ENCODE results near the gene MKRN1. TPM values are rescaled to one million over a fixed set of nuclear protein-coding genes. Genes with fewer than 3 reads are reported as not detected.

The MKRN1 gene
- total RNA-seq, 2 donors from 2014 or later, result 39.7 to 62.1 TPM

DNA sequence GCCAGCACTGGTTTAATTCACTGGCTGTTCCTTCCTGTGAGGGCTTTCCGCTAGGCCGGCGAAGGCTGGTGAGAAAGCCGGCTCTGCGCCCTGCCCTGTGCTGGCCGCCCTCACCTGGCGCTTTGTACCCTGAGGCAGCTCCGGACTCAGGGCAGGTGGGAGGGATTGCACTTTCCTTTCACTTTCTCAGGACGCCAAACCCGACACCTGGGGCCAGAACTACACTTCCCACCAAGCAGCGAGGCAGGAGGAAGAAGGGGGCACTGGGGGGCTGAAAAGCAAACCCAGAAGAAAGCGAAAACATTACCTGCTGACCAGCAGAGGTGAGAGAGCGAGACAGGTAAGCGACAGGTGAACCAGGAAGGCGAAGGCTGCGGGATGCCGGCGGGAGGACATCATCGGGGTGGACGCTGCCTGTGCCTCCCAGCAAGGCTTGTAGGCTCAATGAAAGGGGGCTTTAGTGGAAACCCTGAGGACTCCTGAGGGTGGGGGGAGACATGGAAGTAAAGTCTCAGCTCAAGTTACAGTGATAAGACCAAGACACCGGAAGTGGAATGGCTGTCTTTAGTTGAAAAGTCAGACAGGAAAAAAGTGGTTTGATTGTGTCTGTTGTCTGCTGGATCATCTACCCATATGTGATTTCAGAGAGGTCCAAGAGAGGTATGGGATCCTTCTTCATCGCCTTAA is 75.3 kb downstream of the MKRN1 start, which contains the start of gene RAB19:
Gene RAB19 (plus strand): TSS at position 181 of the 687 bp plus-strand sequence. CDS start 3,589 bp downstream, outside the sequence.
- H3K4me3 ChIP-seq, result peak within 1 kb of the TSS; percentile 52
- no peak within 1 kb of the TSS for H3K27ac ChIP-seq
- no peaks in the 10 kb centered on the region for H3K36me3 ChIP-seq
- TF ChIP-seq, protein P1, sequence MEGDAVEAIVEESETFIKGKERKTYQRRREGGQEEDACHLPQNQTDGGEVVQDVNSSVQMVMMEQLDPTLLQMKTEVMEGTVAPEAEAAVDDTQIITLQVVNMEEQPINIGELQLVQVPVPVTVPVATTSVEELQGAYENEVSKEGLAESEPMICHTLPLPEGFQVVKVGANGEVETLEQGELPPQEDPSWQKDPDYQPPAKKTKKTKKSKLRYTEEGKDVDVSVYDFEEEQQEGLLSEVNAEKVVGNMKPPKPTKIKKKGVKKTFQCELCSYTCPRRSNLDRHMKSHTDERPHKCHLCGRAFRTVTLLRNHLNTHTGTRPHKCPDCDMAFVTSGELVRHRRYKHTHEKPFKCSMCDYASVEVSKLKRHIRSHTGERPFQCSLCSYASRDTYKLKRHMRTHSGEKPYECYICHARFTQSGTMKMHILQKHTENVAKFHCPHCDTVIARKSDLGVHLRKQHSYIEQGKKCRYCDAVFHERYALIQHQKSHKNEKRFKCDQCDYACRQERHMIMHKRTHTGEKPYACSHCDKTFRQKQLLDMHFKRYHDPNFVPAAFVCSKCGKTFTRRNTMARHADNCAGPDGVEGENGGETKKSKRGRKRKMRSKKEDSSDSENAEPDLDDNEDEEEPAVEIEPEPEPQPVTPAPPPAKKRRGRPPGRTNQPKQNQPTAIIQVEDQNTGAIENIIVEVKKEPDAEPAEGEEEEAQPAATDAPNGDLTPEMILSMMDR (IDR thresholded peaks at IDR 0.05), result no peak
- H3K4me1 ChIP-seq (ENCODE audit: control insufficient read depth in 1 of 2, low read depth in 2 of 2), result no peaks in the 10 kb centered on the region
- H3K27me3 ChIP-seq (replicated peaks; ENCODE audit: insufficient read depth), result no peaks in the 10 kb centered on the region
- ATAC-seq (ENCODE audit: insufficient number of reproducible peaks, low FRiP score, low read depth) (no peak), DNase-seq (ENCODE audit: low spot score) (no peak)
- no peaks in the 10 kb centered on the region for H3K9me3 ChIP-seq

Other genes with a start within 250 kb of the MKRN1 start
- gene SLC37A3, start 81.0 kb downstream of the MKRN1 start, total RNA-seq, result 10 to 100 TPM; 66.5 to 83.2 TPM
- not detected for gene RAB19, start 75.4 kb downstream of the MKRN1 start, total RNA-seq
- 1 to 10 TPM; 4.9 to 5.1 TPM for gene DENND2A, start 161.3 kb upstream of the MKRN1 start, total RNA-seq
- 10 to 100 TPM; 20.8 to 25.7 TPM for gene ADCK2, start 193.4 kb upstream of the MKRN1 start, total RNA-seq
- 100 to 1,000 TPM in 1 of 2 donors, 10 to 100 TPM in 1; 84.0 to 354 TPM for gene NDUFB2, start 217.2 kb upstream of the MKRN1 start, total RNA-seq